ENCODE data around the gene NME4.

Gene NME4

DNA sequence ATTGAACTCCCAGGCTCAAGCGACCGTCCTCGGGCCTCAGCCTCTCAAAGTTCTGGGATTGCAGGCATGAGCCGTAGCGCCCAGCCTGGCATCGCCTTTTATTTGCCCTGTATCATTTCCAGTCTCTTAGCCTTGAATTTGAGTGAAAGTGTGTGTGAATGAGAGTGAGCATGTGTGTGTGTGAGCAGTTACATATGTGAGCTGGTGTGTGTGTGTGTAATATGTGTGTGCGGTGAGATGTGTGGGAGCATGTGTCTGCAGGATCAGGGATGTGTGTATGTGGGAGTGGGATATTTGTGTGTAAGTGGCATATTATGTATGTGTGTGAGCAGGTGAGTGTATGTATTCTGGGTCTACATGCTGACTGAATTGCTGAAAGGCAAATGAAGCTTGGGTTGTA lies 33.9 kb downstream of the NME4 start:
- no peak for FAIRE-seq
- TF ChIP-seq POLR2A (IDR thresholded peaks at IDR 0.05; ENCODE audit: low read depth, low read length), result no peak
- no peak for DNase-seq (ENCODE audit: insufficient read length, low spot score)

DNA sequence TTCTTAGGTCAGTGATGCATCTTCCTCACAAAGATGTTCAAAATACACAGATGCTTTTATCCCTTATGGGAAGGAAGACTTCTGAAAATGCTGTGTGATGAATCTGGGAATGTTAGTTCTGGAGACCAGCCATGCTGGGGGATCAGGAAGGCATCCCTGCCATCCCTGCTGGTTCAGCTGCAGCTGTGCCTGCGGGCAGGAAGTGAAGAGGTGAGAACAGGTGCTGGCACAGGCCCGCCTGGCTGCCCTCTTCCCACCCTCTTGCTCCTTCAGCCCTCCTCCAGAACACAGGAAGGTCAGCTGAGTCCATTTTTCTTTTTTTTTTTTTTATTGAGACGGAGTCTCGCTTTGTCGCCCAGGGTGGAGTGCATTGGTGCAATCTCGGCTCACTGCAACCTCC lies 43.6 kb downstream of the NME4 start:
- FAIRE-seq (no peak), DNase-seq (ENCODE audit: insufficient read length, low spot score) (no peak)
- no peak for TF ChIP-seq POLR2A (IDR thresholded peaks at IDR 0.05; ENCODE audit: low read depth, low read length)

DNA sequence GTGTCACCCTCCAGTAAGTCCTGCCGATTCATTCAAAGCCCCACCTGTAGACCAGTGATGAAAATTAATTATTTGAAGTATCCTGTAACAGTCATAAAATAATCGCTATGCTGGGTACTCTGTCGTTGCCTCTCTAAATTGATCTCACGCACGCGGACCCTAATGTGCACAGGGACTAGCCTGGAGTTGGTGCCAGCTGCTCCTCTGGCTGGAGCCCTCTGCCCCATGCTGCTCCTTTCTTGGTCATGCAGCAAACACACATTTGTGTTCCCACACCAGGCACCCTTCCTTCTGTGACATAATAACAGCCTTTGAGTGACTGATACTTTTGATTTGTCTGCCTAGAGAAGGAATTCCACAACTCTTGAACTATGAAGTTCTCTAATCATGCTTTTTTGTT lies 44.4 kb downstream of the NME4 start:
- FAIRE-seq, result no peak
- TF ChIP-seq POLR2A (IDR thresholded peaks at IDR 0.05; ENCODE audit: low read depth, low read length), result no peak

DNA sequence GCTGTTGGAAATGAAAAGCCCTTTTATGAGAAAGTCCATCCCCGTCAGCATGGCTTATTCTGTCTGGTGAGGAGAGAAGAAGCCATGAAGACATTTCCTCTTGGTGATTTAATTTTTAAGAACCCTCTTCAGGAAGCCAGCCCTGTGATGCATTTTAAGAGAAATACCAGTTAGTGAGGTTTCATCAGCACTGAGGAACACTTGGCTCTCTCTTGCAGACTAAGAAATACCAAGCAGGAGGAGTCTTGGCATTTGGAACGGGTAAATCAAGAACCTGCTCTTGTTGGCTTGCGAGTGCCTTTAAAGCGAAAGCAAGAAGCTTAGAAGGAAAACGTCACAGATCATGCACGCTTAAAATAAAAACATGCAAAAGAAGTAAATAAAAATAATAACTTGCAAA lies 46.0 kb downstream of the NME4 start:
- DNase-seq (ENCODE audit: insufficient read length, low spot score) (no peak), FAIRE-seq (no peak)
- no peak for TF ChIP-seq POLR2A (IDR thresholded peaks at IDR 0.05; ENCODE audit: low read depth, low read length)

More for the DNA sequence above, 44.4 kb downstream of the NME4 start:
- no peak for DNase-seq (ENCODE audit: insufficient read length, low spot score)

DNA sequence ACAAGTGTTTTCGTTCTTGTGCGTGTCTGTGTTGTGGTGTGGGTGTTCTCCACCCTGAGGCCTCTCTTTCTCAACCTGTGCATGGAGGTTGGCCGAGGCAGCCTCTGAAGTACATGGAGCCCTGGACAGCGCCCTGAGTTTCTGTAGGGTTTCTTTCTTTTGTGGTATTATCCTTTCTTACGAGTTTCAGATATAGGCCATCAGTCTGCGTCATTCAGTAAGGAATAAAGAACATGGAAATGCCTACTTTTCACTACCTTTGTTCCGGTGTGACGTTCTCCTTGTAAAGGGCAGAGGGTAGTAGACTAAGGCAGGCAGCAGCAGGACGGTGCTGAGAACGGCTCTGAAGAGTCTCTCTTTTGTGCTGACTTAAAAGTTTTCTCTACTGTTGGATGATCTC lies 47.0 kb downstream of the NME4 start:
- FAIRE-seq (no peak), DNase-seq (ENCODE audit: insufficient read length, low spot score) (no peak)
- TF ChIP-seq POLR2A (IDR thresholded peaks at IDR 0.05; ENCODE audit: low read depth, low read length), result no peak

DNA sequence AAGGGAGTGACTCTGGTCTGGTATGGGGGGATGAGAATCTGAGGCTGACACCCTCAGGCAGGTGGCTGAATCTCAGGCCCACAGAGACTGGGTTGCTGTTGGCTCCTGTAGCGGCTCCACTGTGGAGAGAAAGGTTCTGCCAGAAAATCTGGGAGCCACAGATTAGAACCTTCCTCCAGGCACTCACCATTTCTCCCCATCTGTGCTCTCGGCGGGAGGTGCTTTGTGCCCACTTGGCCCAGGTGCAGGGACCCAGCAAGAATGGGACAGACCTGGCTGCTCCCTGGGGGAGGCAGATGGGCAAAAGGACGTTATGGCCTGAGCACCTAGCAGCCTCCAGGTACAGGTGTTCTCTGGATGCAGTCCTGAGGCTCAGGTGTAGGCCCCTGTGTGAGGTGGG lies 48.6 kb downstream of the NME4 start:
- DNase-seq (ENCODE audit: insufficient read length, low spot score), result no peak
- no peak for FAIRE-seq
- no peak for TF ChIP-seq POLR2A (IDR thresholded peaks at IDR 0.05; ENCODE audit: low read depth, low read length)
